ENCODE measurements around the gene KCNIP1. TPM values are rescaled to one million over a fixed set of nuclear protein-coding genes. Genes with fewer than 3 reads are reported as not detected.

Gene KCNIP1
- total and polyA plus RNA-seq, 9 of the 15 experiments (the other 6 are each of a cell fraction or from before 2014, with no cell fraction given), result not detected

GRCh38 chr5:170650850-170651249, 147.0 kb downstream of the KCNIP1 start:
- DNase-seq (ENCODE audit: extremely low read depth in 1 of 4, low spot score in 3 of 4) (no peak), ATAC-seq (no peak), FAIRE-seq (no peak)
- Histone ChIP-seq H3K27me3 (ENCODE audit: control insufficient read depth in 2 of 2, insufficient read depth in 2 of 2, low read length in 2 of 2) (no peaks in the 10 kb centered on the region), H3K4me3 (no peak overlapping the region), H3K9me1 (ENCODE audit: control insufficient read depth, insufficient read depth, low read length) (no peaks in the 10 kb centered on the region), H3K9me3 (replicated peaks; ENCODE audit: control insufficient read depth, insufficient read depth, low read depth, low read length) (no peaks in the 10 kb centered on the region), H3K36me3 (ENCODE audit: control insufficient read depth, insufficient read depth, low read length) (no peaks in the 10 kb centered on the region), H3K4me1 (replicated peaks in 1 of 2; ENCODE audit: control insufficient read depth in 2 of 2, insufficient read depth in 2 of 2, low read length in 2 of 2) (no peaks in the 10 kb centered on the region), H3K9ac (ENCODE audit: insufficient read depth in 1 of 2, low read depth in 2 of 2, low read length in 2 of 2) (no peak overlapping the region), H3K79me2 (ENCODE audit: control insufficient read depth, insufficient read depth, low read length) (no peaks in the 10 kb centered on the region), H4K20me1 (replicated peaks; ENCODE audit: control insufficient read depth, insufficient read depth, low read length) (no peaks in the 10 kb centered on the region), H3K4me2 (ENCODE audit: insufficient read depth, low read length) (no peak overlapping the region), H2AFZ (ENCODE audit: low read depth, low read length) (no peak overlapping the region), H3K27ac (ENCODE audit: extremely low read depth, low read depth, low read length) (no peak overlapping the region)
- in situ Hi-C loops (cut with MboI) (no loop called here), intact Hi-C loops (cut with micrococcal nuclease) (no loop called here)
- ChIA-PET CTCF (ENCODE audit: low intra/inter-chr PET ratio) (no interaction called here), POLR2A (no interaction called here)
- 0% methylated on average over 2 of the region's 2 CpGs for WGBS (ENCODE audit: insufficient coverage, low coverage, missing lambda C conversion rate)
- no TSS peak for BruUV-seq (replicated peaks)
- no peak for TF ChIP-seq NEUROD1 (IDR thresholded peaks at IDR 0.05; ENCODE audit: borderline replicate concordance, low read depth, low read length, partially characterized antibody)
- no peak for TF ChIP-seq ILK (tag; IDR thresholded peaks at IDR 0.05; ENCODE audit: borderline replicate concordance, low read depth)
- TF ChIP-seq USF1 (CRISPR knock-in tag; IDR thresholded peaks at IDR 0.05), result no peak
- no peak for TF ChIP-seq ZNF639 (CRISPR knock-in tag; conservative IDR thresholded peaks at IDR 0.05 in 1 of 2, IDR thresholded peaks at IDR 0.05 in 1 of 2)
- no peak for TF ChIP-seq SP2 (IDR thresholded peaks at IDR 0.05; ENCODE audit: extremely low read depth, low read depth, low read length, poor library complexity, severe bottlenecking)
- no peak for TF ChIP-seq ZNF12 (CRISPR knock-in tag; IDR thresholded peaks at IDR 0.05)
- no peak for TF ChIP-seq REST (IDR thresholded peaks at IDR 0.05; ENCODE audit: borderline replicate concordance)
- TF ChIP-seq REST (CRISPR knock-in tag; IDR thresholded peaks at IDR 0.05; ENCODE audit: low read depth), result no peak
- TF ChIP-seq CREB1 (IDR thresholded peaks at IDR 0.05), result no peak
- TF ChIP-seq CREB1 (CRISPR knock-in tag; IDR thresholded peaks at IDR 0.05), result no peak
- TF ChIP-seq ZNF830 (CRISPR knock-in tag; IDR thresholded peaks at IDR 0.05), result no peak
